Stomach (tissue), 4 donors: Measurements from ENCODE around the gene ZNF783.

Experiments used
- CTCF ChIP-seq, 7 experiments: fragments of 450-650 bp in 4 of 7; fragments of 200-600 bp in 3 of 7; sonication (generic) in 3 of 7; IDR thresholded peaks; one replicate each; pipeline ENCODE4 v1.5.1; 2016 to 2019; ENCODE audit warnings: antibody characterized with exemption in 7 of 7, control low read depth in 2 of 7, mild to moderate bottlenecking in 1 of 7
- POLR2A ChIP-seq, 4 donors: fragments of 450-650 bp; IDR thresholded peaks; one replicate each; pipeline ENCODE4 v1.6.1; 2016; ENCODE audit warnings: antibody characterized with exemption in 4 of 4, control low read depth in 2 of 4, mild to moderate bottlenecking in 1 of 4, moderate library complexity in 1 of 4

GRCh38 chr7:149280151-149280550, 18.2 kb downstream of the ZNF783 start:
- TF ChIP-seq CTCF (IDR thresholded peaks at IDR 0.05) = no peak
- TF ChIP-seq POLR2A (IDR thresholded peaks at IDR 0.05) = no peak
